ENCODE results near the gene FOXK2. TPM values are rescaled to one million over a fixed set of nuclear protein-coding genes. Genes with fewer than 3 reads are reported as not detected.

The FOXK2 gene
- polyA plus RNA-seq, 2 of the 4 experiments (the other 2 are of a cell fraction) = 34.8 to 39.2 TPM

GRCh38 chr17:82627405-82627804 is 107.9 kb downstream of the FOXK2 start:
- Histone ChIP-seq H3K27ac (no peak overlapping the region), H3K4me3 (no peak overlapping the region), H3K4me1 (no peaks in the 10 kb centered on the region), H3K9me3 (no peaks in the 10 kb centered on the region), H3K4me2 (no peak overlapping the region)
- POLR2A ChIA-PET = no interaction called here
- TF ChIP-seq PBX3 (IDR thresholded peaks at IDR 0.05) (no peak), HES2 (IDR thresholded peaks at IDR 0.05) (no peak), ATOH8 (CRISPR knock-in tag; IDR thresholded peaks at IDR 0.05; ENCODE audit: low read depth) (no peak), HOXB13 (CRISPR knock-in tag; IDR thresholded peaks at IDR 0.05; ENCODE audit: low read depth) (no peak), NR3C1 (IDR thresholded peaks at IDR 0.05) (no peak), USF2 (IDR thresholded peaks at IDR 0.05) (no peak), NPAS2 (CRISPR knock-in tag; IDR thresholded peaks at IDR 0.05; ENCODE audit: borderline replicate concordance) (no peak), FOXS1 (CRISPR knock-in tag; IDR thresholded peaks at IDR 0.05) (no peak), JUNB (IDR thresholded peaks at IDR 0.05) (no peak), PHF8 (IDR thresholded peaks at IDR 0.05; ENCODE audit: borderline replicate concordance, low read depth) (no peak), HOXB5 (CRISPR knock-in tag; IDR thresholded peaks at IDR 0.05) (no peak), RCOR1 (IDR thresholded peaks at IDR 0.05; ENCODE audit: low read depth, low read length) (no peak), TFCP2L1 (CRISPR knock-in tag; IDR thresholded peaks at IDR 0.05) (no peak), CHD4 (IDR thresholded peaks at IDR 0.05; ENCODE audit: borderline replicate concordance) (no peak), ZNF302 (CRISPR knock-in tag; IDR thresholded peaks at IDR 0.05) (no peak), CEBPB (IDR thresholded peaks at IDR 0.05) (no peak), CBX8 (IDR thresholded peaks at IDR 0.05) (no peak)
- CTCF ChIA-PET = interaction anchor here (1.2 kb wide), 1 partner anchor 12 kb away, joined by 3 read pairs; no protein-coding TSS in a partner anchor
- no peak for FAIRE-seq
- no peak for DNase-seq (ENCODE audit: low read depth in 1 of 2, low spot score in 1 of 2)
- 95% methylated on average over 21 of the region's 21 CpGs for WGBS (ENCODE audit: missing lambda C conversion rate)
- no peak; a peak in 1 of 6 replicates for ATAC-seq

- ATAC-seq (no peak), FAIRE-seq (no peak), DNase-seq (ENCODE audit: low read depth in 1 of 2, low spot score in 1 of 2) (no peak)
- no peak overlapping the region for H3K4me3 ChIP-seq
- ChIA-PET POLR2A (no interaction called here), CTCF (interaction anchor here (1.2 kb wide), 1 partner anchor 12 kb away, joined by 3 read pairs; no protein-coding TSS in a partner anchor)
- 90% methylated on average over 8 of the region's 8 CpGs for WGBS (ENCODE audit: missing lambda C conversion rate)
- TF ChIP-seq POLR2A (IDR thresholded peaks at IDR 0.05; ENCODE audit: low read length) (no peak), RCOR1 (IDR thresholded peaks at IDR 0.05; ENCODE audit: low read depth, low read length) (no peak), SMC3 (IDR thresholded peaks at IDR 0.05) (no peak), ZSCAN20 (CRISPR knock-in tag; IDR thresholded peaks at IDR 0.05) (no peak), HOXB13 (CRISPR knock-in tag; IDR thresholded peaks at IDR 0.05; ENCODE audit: low read depth) (no peak), FOXS1 (CRISPR knock-in tag; IDR thresholded peaks at IDR 0.05) (no peak)
- H3K4me1 ChIP-seq = no peaks in the 10 kb centered on the region
- no peaks in the 10 kb centered on the region for H3K9me3 ChIP-seq
- H3K27ac ChIP-seq = no peak overlapping the region
- no peak overlapping the region for H3K4me2 ChIP-seq
These were observed 110.2 kb downstream of the FOXK2 start for GRCh38 chr17:82629748-82630147.

GRCh38 chr17:82630212-82630611 is 110.7 kb downstream of the FOXK2 start:
- FAIRE-seq = no peak
- no peak for ATAC-seq
- H3K4me1 ChIP-seq = no peaks in the 10 kb centered on the region
- CTCF ChIA-PET = no interaction called here
- DNase-seq (ENCODE audit: low read depth in 1 of 2, low spot score in 1 of 2) = no peak
- no peaks in the 10 kb centered on the region for H3K9me3 ChIP-seq
- H3K4me3 ChIP-seq = no peak overlapping the region
- POLR2A ChIA-PET = no interaction called here
- TF ChIP-seq ELK1 (IDR thresholded peaks at IDR 0.05; ENCODE audit: low read depth, low read length) (no peak), HOXB5 (CRISPR knock-in tag; IDR thresholded peaks at IDR 0.05) (no peak), TFCP2L1 (CRISPR knock-in tag; IDR thresholded peaks at IDR 0.05) (no peak), HEYL (CRISPR knock-in tag; IDR thresholded peaks at IDR 0.05) (no peak), HOXB13 (CRISPR knock-in tag; IDR thresholded peaks at IDR 0.05; ENCODE audit: low read depth) (no peak), CHD2 (IDR thresholded peaks at IDR 0.05; ENCODE audit: low read length, partially characterized antibody) (no peak), SREBF2 (IDR thresholded peaks at IDR 0.05) (no peak), CBX8 (IDR thresholded peaks at IDR 0.05) (no peak), RCOR1 (IDR thresholded peaks at IDR 0.05; ENCODE audit: low read depth, low read length) (no peak), CBX2 (IDR thresholded peaks at IDR 0.05; ENCODE audit: borderline replicate concordance, low read depth) (no peak)
- 93% methylated on average over 11 of the region's 12 CpGs for WGBS (ENCODE audit: missing lambda C conversion rate)
- H3K4me2 ChIP-seq = no peak overlapping the region
- H3K27ac ChIP-seq = no peak overlapping the region
